ENCODE measurements around the gene NUDT6.

DNA sequence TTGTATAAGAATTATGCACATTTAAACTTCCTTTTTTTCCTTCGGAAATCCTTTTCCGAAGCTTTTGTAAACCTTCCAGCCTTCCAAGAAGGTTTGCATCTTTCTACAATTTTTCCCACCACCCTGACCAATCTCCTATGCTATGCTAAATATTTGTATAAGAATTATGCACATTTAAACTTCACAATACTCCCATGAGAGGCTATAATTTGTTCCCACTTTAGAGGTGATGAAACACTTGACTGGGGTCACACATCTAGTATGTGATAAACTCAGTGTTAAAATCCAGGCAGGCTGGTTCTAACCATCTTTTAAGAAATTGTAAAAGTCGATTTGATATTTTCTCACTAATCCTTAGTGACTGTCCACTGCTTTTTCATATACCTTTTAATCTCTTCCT, 22.1 kb downstream of the NUDT6 start:
- TF ChIP-seq CTCF (IDR thresholded peaks at IDR 0.05) (no peak), POLR2AphosphoS5 (IDR thresholded peaks at IDR 0.05) (no peak), POLR2A (IDR thresholded peaks at IDR 0.05; ENCODE audit: low read depth) (no peak)

Measured in esophagus muscularis mucosa (tissue), 3 donors.